HG03342 (cell line): Measurements from ENCODE around the gene MGLL.

Experiments used
- ATAC-seq: cut with Tn5 transposase; IDR thresholded peaks from one replicate; pipeline ENCODE4 v1.9.1; 2021; ENCODE audit warnings: mild to moderate bottlenecking, moderate library complexity; ENCODE audit not compliant: unreplicated experiment

The MGLL gene

DNA sequence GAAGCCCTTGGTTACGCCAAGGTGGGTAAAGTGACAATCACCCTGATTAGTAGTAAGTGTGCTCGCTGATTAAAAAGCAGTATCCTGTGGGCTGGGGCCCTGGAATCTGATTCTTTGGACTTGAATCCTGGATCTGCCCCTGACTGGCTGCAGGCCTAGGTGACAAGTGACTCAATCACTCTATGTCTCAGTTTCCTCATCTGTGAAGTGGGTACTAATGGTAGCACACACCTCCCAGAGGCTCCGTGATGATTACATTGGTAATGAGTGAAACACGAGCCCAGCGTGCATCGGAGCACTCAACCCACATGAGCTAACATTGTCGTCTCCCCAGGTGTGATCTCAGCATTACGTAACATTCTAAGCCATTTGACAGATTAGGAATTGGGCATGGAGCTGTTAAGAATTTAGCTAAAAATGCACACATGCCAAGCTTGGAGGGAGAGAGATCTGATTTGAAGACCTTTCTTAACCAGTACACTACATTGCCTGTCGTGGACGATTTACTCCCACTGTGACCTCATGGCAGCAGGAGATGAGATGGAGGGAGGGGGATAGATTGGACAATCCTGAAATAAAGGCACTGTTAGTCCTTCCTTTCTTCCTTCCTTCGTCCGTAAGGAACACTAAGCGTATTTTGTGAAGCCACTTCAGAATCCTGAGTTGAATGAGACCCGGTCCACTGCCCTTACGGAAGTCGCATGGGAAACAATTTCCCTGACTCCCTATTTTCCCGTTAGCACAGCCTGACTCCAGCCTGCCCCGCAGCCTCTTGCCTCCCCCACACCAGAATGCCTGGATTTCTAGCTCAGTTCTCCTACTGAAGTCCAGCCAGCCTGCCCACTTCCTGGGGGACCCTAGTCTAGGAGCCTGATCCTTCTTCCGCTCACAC is 32.1 kb downstream of the MGLL start:
- ATAC-seq: no peak

DNA sequence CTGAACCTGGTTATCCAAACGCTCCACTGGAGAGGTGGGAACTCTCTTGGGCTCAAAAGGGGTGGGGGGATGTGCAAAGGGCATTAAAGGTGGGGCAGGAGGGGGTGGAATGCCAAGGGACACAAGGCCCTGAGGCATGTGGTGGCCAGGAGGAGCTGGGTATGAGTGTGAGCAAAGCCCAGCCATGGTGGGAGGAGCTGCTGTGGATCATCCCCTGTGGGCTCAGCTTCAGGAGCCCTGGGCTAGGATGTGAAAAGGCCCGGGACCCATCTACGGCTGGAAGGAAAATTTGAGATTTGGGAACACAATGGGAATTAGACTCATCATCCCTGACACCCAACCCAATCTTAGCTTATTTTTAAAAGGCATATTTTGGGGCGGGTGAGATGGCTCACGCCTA is 33.3 kb downstream of the MGLL start:
- no peak for ATAC-seq

GRCh38 chr3:127788451-127788909 is 33.8 kb downstream of the MGLL start:
- ATAC-seq: no peak

- ATAC-seq: no peak
Measured at GRCh38 chr3:127787571-127788365, 34.5 kb downstream of the MGLL start.

DNA sequence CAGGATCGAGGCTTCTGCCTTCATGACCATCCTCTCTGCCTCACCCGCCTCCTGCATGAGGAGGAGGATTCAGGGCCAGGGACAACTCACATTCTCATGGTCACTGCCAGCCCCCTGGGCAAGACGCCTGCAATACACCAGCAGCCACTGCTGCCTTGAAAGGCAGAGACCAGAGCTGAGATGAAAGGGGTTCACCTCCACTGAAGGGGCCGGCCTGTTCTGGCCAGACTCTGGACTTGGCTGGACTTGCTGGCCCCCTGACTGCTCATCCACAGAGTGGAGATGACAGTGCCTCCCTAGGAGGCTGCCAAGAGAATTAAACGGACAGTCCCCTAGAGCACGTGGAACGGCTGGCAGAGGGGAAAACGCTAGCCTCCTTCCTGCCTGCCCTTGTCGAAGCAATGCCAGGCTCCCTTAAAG is 35.2 kb downstream of the MGLL start:
- ATAC-seq: no peak

DNA sequence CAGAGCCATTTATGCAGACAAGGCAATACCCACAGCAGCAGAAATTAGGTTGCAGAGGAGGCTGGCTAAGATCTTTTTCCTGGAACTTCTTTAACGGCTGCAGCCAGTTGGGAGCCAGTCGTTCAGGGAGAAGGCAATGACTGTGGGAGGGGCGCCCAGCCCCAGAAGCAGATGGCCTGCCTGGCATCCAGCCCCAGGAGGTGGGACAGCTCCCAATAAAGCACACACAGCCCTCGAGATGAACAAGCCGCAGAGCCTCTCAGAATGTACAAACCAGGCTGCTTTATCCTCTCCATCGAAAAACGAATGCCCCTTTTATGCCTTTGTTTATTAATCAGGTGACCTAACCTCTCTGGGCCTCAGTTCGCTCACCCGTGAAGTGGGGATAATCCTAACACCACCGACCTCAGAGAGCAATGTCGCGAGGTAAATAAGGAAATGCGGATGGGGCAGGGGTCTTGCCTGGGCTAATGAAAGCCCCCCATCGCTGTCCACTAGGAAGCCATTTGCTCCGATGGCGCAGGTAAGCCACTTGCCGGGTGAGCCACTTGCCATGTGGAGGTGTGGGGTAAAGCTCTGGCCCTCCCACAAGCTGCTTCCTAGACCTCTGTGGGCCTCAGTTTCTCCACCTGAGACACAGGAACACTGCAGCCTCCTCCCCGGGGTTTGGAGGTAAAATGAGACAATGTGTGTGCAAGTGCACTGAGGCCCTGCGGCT is 35.8 kb downstream of the MGLL start:
- no peak for ATAC-seq

GRCh38 chr3:127785711-127786265 is 36.5 kb downstream of the MGLL start:
- ATAC-seq: no peak

DNA sequence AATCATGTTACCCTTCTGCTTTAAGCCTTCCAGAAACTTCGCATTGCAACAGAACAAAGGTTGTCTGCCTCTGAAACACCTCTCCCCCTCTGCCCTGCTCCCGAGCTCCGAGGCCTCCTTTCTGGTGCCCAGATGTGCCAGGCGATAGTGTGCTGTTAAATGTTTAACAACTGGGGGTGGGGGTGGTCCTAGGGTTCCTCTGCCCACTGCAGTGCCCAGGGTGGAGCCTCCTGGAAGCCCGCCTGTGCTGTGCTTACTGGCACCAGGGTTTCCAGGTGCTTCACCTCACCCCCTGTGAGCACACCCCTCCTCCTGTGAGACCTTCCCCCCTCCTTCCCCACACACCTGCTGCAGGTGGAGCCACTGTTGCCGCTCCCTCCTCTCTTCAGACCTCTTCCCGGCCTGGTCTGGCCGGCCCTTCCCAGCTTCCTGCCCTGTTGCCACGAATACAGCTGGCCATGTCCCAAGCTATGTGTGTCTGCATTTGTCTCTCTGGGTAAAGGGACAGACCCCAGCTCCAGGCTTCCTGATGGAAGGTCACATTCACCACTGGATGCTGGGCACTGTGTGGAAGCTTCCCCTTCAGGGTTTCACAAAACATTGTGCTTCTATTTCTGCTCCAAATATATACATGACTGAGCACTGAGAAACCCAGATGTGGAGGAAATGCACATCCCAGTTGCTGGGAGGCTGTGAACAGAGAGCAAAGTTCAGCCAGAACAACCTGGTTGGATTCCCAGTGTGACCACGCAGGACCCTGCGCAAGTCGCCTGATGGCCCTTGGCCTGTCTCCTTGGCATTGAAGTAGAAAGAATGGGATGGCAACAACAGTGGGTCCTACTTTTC is 37.2 kb downstream of the MGLL start:
- ATAC-seq: no peak

- ATAC-seq: no peak
Measured at GRCh38 chr3:127784283-127784682, 38.0 kb downstream of the MGLL start.

- ATAC-seq: no peak
Measured at GRCh38 chr3:127783642-127784160, 38.6 kb downstream of the MGLL start.

DNA sequence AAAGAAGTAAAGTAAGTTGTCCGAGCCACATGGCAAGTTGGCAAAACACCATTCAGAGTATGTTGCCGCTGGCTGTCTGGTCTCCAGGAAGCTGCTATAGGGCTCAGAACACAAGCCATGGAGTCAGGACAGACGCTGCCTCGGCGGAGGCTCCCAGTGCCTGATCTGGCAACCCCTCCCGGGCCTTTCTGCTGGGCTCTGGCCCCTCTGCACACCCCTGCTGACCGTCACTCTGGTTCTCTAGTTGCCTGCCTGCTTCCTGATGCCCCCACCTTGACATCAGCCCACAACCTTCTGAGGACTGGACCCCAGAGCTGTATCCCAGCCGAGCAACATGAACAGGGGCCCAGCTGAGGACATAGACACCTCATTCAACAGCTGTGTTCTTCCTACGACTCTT is 39.1 kb downstream of the MGLL start:
- no peak for ATAC-seq

GRCh38 chr3:127781411-127782001 is 40.8 kb downstream of the MGLL start:
- no peak for ATAC-seq

DNA sequence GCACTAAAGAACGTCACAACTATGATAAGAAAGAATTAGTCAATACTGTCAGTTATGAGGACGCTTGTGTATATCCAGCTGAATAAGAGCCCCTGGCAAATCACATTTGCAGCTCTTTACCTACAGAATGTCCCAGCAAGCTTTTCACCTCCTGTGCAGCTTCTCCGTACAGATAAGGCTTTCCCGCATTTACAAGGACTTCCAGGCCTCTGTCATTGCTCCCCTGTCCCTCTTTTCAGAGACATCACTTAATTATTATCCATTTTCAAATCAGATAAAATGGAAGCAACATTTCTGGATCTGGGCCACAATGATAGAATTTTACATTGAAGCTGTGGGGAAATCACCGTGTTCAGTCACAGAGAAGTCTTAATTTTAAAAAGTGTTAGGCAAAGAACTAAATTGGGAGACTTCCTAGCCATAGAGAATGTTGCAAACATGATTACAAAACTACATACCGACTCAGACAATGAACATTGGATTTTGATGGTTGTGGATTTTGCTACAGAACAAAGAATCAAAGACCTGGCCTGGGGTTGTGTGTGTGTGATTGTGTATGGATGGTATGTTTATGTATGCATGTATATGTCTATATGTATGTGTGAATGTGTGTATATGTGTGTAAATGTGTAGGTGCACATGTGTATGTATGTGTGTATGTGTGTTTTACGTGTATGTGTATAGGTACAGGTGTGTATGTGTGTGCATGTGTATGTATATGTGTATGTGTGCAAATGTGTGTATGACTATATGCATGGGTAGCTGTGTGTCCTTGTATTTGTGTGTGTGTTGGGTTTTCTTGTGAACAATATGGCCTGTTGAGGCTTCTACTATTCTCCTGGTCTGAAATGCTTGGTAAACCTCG is 41.5 kb downstream of the MGLL start:
- no peak for ATAC-seq

DNA sequence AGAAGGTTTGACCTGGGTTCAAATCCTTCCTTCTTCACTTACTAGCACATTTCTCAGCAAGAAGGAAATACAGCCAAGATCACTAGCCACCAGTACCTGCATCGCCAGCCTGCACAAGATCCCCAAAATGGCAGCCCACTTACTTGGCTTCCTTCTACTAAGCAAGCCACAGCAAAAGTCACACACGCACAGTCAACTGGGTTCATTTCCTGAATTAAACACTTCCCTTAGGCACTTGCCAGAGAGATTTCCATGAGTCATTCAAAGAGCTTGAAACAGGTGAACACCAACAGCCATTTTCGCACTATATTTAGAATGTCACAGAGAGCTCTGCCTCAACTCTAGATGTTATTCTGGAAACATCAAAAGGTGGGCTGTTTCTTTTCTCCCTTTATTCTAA is 42.6 kb downstream of the MGLL start:
- ATAC-seq: no peak

- no peak for ATAC-seq
Measured at GRCh38 chr3:127777921-127778656, 44.2 kb downstream of the MGLL start.

DNA sequence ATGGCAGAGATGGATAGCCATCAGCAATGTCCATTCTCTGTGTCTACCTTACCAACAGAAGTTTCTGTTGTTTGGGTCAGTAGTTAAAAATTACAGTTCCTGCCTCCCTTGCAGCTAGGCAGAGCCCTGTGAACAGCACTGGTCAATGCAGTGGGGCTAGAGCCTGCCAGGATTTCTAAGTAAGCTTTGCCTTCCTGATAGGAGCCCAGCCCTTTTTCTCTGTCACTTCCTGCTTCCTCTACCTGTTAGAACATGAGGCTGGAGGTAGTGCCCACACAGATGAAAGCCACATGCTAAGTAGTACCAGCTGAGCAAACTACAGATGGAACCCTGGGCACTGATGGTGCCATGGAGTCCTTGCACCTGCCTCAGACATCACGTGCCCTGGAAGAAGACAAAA is 45.0 kb downstream of the MGLL start:
- ATAC-seq: no peak

DNA sequence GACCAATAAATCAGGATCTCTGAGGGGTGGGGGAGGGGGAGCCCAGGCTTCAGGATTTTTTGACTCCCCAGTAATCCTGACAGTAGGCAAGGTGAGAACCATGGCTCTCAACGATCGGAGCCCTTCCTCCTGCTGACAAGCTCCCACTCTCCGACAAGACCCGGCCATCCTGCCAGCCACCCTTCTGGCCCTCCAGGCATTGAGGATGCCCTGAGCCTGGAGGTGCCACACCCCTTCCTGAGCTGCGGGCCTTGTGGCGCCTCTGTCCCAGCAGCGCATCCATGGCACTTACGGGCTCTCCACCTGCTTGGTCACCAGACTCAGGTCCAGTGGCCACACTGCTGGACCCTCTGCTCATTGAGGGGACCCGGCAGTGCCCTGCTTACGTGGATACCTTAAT is 46.0 kb downstream of the MGLL start:
- no peak for ATAC-seq
